T follicular helper cell (primary cell): ENCODE results near the gene COL8A1.

Source experiments
- DNase-seq: peaks from one replicate; pipeline ENCODE4 v3.0.0-alpha.2; 2020; ENCODE audit warnings: low read depth

Gene COL8A1

GRCh38 chr3:99761415-99762165, 123.2 kb downstream of the COL8A1 start:
- DNase-seq = no peak

GRCh38 chr3:99762901-99763300, 124.5 kb downstream of the COL8A1 start:
- no peak for DNase-seq

- no peak for DNase-seq
These were observed 126.0 kb downstream of the COL8A1 start for GRCh38 chr3:99764377-99764776.

GRCh38 chr3:99765042-99765942, 126.9 kb downstream of the COL8A1 start:
- no peak for DNase-seq

GRCh38 chr3:99767291-99767690, 128.9 kb downstream of the COL8A1 start:
- no peak for DNase-seq

- no peak for DNase-seq
These were observed 129.7 kb downstream of the COL8A1 start for GRCh38 chr3:99768126-99768525.

- no peak for DNase-seq
These were observed 130.6 kb downstream of the COL8A1 start for GRCh38 chr3:99768808-99769501.

- no peak for DNase-seq
These were observed 133.8 kb downstream of the COL8A1 start for GRCh38 chr3:99772171-99772570.

GRCh38 chr3:99772671-99773070, 134.3 kb downstream of the COL8A1 start:
- no peak for DNase-seq

- no peak for DNase-seq
These were observed 136.1 kb downstream of the COL8A1 start for GRCh38 chr3:99774467-99774866.

GRCh38 chr3:99776516-99777209, 138.3 kb downstream of the COL8A1 start:
- DNase-seq = no peak

- DNase-seq = no peak
These were observed 138.8 kb downstream of the COL8A1 start for GRCh38 chr3:99777210-99777549.

GRCh38 chr3:99777708-99778107, 139.3 kb downstream of the COL8A1 start:
- DNase-seq = no peak

- no peak for DNase-seq
These were observed 142.4 kb downstream of the COL8A1 start for GRCh38 chr3:99780749-99781148.

GRCh38 chr3:99781761-99782160, 143.4 kb downstream of the COL8A1 start:
- no peak for DNase-seq

GRCh38 chr3:99783011-99783573, 144.7 kb downstream of the COL8A1 start:
- no peak for DNase-seq

GRCh38 chr3:99789011-99789721, 150.8 kb downstream of the COL8A1 start:
- DNase-seq = no peak

GRCh38 chr3:99794485-99794884, 156.1 kb downstream of the COL8A1 start:
- no peak for DNase-seq

GRCh38 chr3:99795573-99795972, 157.2 kb downstream of the COL8A1 start:
- DNase-seq = no peak

- DNase-seq = no peak
These were observed 161.0 kb downstream of the COL8A1 start for GRCh38 chr3:99799422-99799821.

GRCh38 chr3:99803297-99803696, 164.9 kb downstream of the COL8A1 start:
- DNase-seq = no peak
